Psoas muscle (tissue), 8 donors: ENCODE results near the gene TLN1. TPM values are rescaled to one million over a fixed set of nuclear protein-coding genes. Genes with fewer than 3 reads are reported as not detected.
A peak's percentile ranks its signal among the peaks of the same experiment; 100 is the strongest.

Experiments used
- ATAC-seq, 4 donors: fragments of 200-7000 bp; cut with Tn5 transposase; one replicate each; pipeline ENCODE4 v1.9.1; 2020; ENCODE audit warnings: moderate library complexity in 3 of 4, mild to moderate bottlenecking in 2 of 4
- DNase-seq, 2 donors: peaks; one replicate each; pipeline ENCODE4 v3.0.0-alpha.2; 2020
- H3K27ac ChIP-seq: fragments of 200-600 bp; one replicate; pipeline ENCODE4 v1.8.0; 2022
- H3K27me3 ChIP-seq, 3 donors: fragments of 200-600 bp in 1 of 3; one replicate each; pipeline versions ENCODE4 v1.6.1 to v1.8.0; 2013 to 2022; ENCODE audit warnings: low read length in 2 of 3, mild to moderate bottlenecking in 2 of 3, moderate library complexity in 1 of 3; ENCODE audit not compliant: insufficient read depth in 3 of 3
- H3K36me3 ChIP-seq, 2 donors: fragments of 200-600 bp in 1 of 2; one replicate each; pipeline versions ENCODE4 v1.6.1 to v1.8.0; 2013 to 2022; ENCODE audit warnings: low read depth in 1 of 2, mild to moderate bottlenecking in 1 of 2, moderate library complexity in 1 of 2; ENCODE audit not compliant: insufficient read depth in 1 of 2
- H3K4me1 ChIP-seq: fragments of 200-600 bp; one replicate; pipeline ENCODE4 v1.8.0; 2022
- H3K4me3 ChIP-seq: fragments of 200-600 bp; one replicate; pipeline ENCODE4 v1.8.0; 2022; ENCODE audit warnings: mild to moderate bottlenecking
- H3K9me3 ChIP-seq: fragments of 200-600 bp; one replicate; pipeline ENCODE4 v1.8.0; 2022
- WGBS, 3 donors: extraction: QIAGEN DNeasy Blood & Tissue Kit; methylation state at CpG; one replicate each; pipeline versions ENCODE4 v1.1.6 to v1.1.7; 2013; 5-methylcytosine and 5-hydroxymethylcytosine counted together
- intact Hi-C, 2 donors: fragments of 100-400 bp; cut with DNase I; formaldehyde crosslinking; loops; one replicate each; pipeline versions ENCODE4 v1.11.0 to v1.14.2; 2022
- polyA plus RNA-seq, 3 donors: library from polyadenylated mRNA; stranded (reverse); fragments of 200-250 nt; gene quantifications; one replicate each; pipeline ENCODE4 v1.2.3, GENCODE V29; 2013
- total RNA-seq, 4 donors: library from RNA; stranded (reverse); fragmentation: NEBNext Ultra II Directional in 2 of 4; extraction: Animal tissue kit (Norgen Biotek cat#: 25700) in 2 of 4; gene quantifications; one replicate each; pipeline versions ENCODE4 v1.2.1 to v1.2.4, GENCODE V29; 2021 to 2023
- TF ChIP-seq, protein P1 (sequence below): fragments of 200-600 bp; IDR thresholded peaks from one replicate; pipeline ENCODE4 v1.8.0; 2022; ENCODE audit warnings: antibody characterized with exemption
- donor health status: healthy with polysubstance abuse.
- donor health status: DM: no; HTN: no; CAD: no; lungs with moderate emphysema.
- donor health status: Bipolar disorder and iron deficiency.
- donor health status: healthy.
- donor health status: DM: yes; HTN: yes; CAD: no.
- donor health status: DM: no; HTN: no; CAD: no.
- donor health status: DM: no; HTN: no; CAD: no.
- donor health status: DM: yes; HTN: yes; CAD: no.

TLN1 gene
- total and polyA plus RNA-seq, 7 donors = 88.2 to 320 (median 150) TPM

GRCh38 chr9:35737143-35737542 is 5.1 kb upstream of the TLN1 start:
- intact Hi-C loops = no loop called here
- WGBS, 3 donors = 50 to 59% (median 55%) methylated on average over 7 of the region's 7 CpGs
- no peaks in the 10 kb centered on the region for H3K27me3 ChIP-seq
- peak overlapping the region; percentile 53 for H3K27ac ChIP-seq
- H3K4me1 ChIP-seq = peaks cover 11% of the 10 kb centered on the region
- TF ChIP-seq, protein P1, sequence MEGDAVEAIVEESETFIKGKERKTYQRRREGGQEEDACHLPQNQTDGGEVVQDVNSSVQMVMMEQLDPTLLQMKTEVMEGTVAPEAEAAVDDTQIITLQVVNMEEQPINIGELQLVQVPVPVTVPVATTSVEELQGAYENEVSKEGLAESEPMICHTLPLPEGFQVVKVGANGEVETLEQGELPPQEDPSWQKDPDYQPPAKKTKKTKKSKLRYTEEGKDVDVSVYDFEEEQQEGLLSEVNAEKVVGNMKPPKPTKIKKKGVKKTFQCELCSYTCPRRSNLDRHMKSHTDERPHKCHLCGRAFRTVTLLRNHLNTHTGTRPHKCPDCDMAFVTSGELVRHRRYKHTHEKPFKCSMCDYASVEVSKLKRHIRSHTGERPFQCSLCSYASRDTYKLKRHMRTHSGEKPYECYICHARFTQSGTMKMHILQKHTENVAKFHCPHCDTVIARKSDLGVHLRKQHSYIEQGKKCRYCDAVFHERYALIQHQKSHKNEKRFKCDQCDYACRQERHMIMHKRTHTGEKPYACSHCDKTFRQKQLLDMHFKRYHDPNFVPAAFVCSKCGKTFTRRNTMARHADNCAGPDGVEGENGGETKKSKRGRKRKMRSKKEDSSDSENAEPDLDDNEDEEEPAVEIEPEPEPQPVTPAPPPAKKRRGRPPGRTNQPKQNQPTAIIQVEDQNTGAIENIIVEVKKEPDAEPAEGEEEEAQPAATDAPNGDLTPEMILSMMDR = no peak
- no peak for DNase-seq
- H3K4me3 ChIP-seq = no peak overlapping the region
- ATAC-seq = no peak
- no peaks in the 10 kb centered on the region for H3K9me3 ChIP-seq
- peaks cover 31 to 90% of the 10 kb centered on the region in 2 donors for H3K36me3 ChIP-seq

- peaks cover 27 to 81% of the 10 kb centered on the region in 2 donors for H3K36me3 ChIP-seq
- ATAC-seq (peak in 2 of 4 donors; percentile 30 to 37), DNase-seq (peak; percentile 49 to 74)
- H3K4me1 ChIP-seq = peaks cover 11% of the 10 kb centered on the region
- H3K4me3 ChIP-seq = no peak overlapping the region
- peak overlapping the region; percentile 53 for H3K27ac ChIP-seq
- intact Hi-C loops = no loop called here
- 31 to 48% (median 34%) methylated on average over 5 of the region's 5 CpGs for WGBS, 3 donors
- H3K27me3 ChIP-seq = no peaks in the 10 kb centered on the region
- no peaks in the 10 kb centered on the region for H3K9me3 ChIP-seq
- TF ChIP-seq, protein P1 = peak; percentile 75
Observed at GRCh38 chr9:35736201-35736633, 4.2 kb upstream of the TLN1 start.

GRCh38 chr9:35734096-35734495 is 2.1 kb upstream of the TLN1 start:
- DNase-seq (no peak), ATAC-seq (no peak)
- 79 to 90% (median 86%) methylated on average over 3 of the region's 3 CpGs for WGBS, 3 donors
- Histone ChIP-seq H3K9me3 (no peaks in the 10 kb centered on the region), H3K27me3 (no peaks in the 10 kb centered on the region), H3K36me3 (peaks cover 11 to 60% of the 10 kb centered on the region in 2 donors), H3K4me3 (peak overlapping the region; percentile 82), H3K4me1 (peaks cover 29% of the 10 kb centered on the region), H3K27ac (peak overlapping the region; percentile 98)
- intact Hi-C loops = loop anchor here in 1 of 2 donors (2.0 kb wide), 1 partner anchor 15 kb away; the partner anchor contains the start of genes GBA2 and RGP1
- TF ChIP-seq, protein P1 = no peak

GRCh38 chr9:35732800-35733541 is 976 bp upstream of the TLN1 start:
- Histone ChIP-seq H3K36me3 (peaks cover 6 to 48% of the 10 kb centered on the region in 2 donors), H3K9me3 (no peaks in the 10 kb centered on the region), H3K4me1 (peaks cover 40% of the 10 kb centered on the region), H3K4me3 (peak overlapping the region; percentile 82), H3K27me3 (no peaks in the 10 kb centered on the region), H3K27ac (peak overlapping the region; percentile 98)
- TF ChIP-seq, protein P1 = no peak
- peak in 2 of 4 donors; percentile 0 to 1 for ATAC-seq
- WGBS, 3 donors = 1 to 2% (median 1%) methylated on average over 14 of the region's 14 CpGs
- intact Hi-C loops = no loop called here
- no peak for DNase-seq
